GM18951 (cell line): ENCODE data around the gene ASB2.

Experiments used
- POLR2A ChIP-seq: IDR thresholded peaks from 4 replicates; pipeline ENCODE4 v1.6.1; 2011; ENCODE audit warnings: mild to moderate bottlenecking; ENCODE audit not compliant: insufficient read length, insufficient read depth; ENCODE audit errors: extremely low read depth
- in situ Hi-C: fragments of 300-500 bp; cut with MboI; formaldehyde crosslinking; loops from one replicate; pipeline ENCODE4 v1.12.0; 2022; ENCODE audit warnings: low sequenced_read_pairs, mixed read lengths, inconsistent platforms; ENCODE audit not compliant: unreplicated experiment

Gene ASB2

DNA sequence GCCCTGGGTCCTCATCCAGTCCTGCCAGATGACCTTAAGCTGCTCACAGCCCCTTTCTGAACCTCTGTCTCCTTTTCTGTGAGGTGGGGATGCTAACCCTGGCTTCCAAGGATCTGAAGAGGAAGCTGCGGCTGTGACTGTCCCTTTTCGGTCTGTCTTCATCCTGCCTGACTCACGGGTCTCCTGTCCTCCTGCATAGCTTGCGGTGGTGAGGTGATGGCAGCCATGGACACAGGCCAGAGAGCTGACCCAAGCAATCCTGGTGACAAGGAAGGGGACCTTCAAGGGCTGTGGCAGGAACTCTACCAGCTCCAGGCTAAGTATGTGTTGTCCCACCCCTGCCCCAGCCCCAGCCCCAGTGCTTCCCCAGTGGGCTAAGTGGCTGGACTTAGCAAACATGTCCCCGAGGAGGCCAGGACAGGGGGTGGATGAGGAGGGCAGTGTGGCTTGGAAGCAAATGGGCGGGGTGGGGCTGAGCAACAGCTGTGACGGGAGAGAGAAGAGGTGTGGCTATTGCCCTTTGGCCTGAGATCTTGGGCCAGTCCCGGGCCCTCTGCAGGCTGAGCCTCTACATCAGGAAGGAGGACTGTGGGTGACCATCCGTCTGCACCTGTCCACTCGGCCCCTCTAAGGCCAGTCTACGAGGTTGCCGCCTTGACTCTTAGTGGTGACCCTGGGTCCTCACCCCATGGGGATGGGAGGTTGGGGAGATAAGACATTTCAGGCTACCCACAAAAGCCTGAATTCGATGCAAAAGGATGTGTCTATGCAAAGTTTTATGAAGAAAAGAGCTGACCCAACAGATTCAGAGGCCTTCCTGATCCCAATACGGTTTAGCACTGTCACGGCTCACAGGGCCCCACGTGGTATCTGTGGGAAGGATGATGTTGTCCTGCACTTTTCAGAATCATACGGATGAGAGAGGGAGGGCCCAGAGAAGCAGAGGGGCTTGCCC, 21.8 kb upstream of the ASB2 start:
- TF ChIP-seq POLR2A = no peak
- in situ Hi-C loops = no loop called here

- TF ChIP-seq POLR2A = no peak
- in situ Hi-C loops = no loop called here
These were observed 20.7 kb upstream of the ASB2 start, which contains the start of gene CCDC197 for GRCh38 chr14:93997082-93997481. Gene CCDC197 (plus strand): TSS chr14:93997301. CDS start chr14:93998132, 831 bp downstream.

DNA sequence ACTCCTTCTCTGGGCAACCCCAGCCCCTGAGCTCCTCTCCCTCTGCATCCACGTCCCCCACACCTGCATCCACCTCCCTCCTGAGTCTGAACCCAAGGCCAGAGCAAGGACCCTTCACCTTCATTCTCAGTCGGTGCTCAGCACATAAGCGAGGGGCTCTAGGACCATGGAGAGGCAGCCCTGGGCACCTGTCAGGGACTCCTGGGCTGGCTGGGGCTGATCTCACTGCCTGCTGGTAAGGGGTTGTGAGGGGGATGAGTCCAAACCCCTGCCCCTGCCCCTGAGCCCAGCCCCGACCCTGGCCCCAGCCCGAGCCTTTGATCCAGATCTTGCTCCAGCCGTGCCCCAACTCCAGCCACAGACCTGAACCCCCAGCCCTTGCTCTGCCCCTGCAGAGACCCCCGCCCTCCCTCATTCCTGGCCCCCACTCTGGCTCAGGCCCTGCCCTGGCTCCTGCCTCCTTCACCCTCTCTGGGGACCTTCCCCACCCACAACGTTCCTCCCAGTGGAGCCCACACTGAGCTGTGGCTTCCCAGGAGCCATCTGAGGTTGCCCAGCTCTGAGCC, 19.8 kb upstream of the ASB2 start:
- no peak for TF ChIP-seq POLR2A
- in situ Hi-C loops = no loop called here

GRCh38 chr14:93994919-93995682, 18.7 kb upstream of the ASB2 start:
- TF ChIP-seq POLR2A = no peak
- in situ Hi-C loops = loop anchor here (5.0 kb wide), 1 partner anchor 53 kb away; no protein-coding TSS in a partner anchor

DNA sequence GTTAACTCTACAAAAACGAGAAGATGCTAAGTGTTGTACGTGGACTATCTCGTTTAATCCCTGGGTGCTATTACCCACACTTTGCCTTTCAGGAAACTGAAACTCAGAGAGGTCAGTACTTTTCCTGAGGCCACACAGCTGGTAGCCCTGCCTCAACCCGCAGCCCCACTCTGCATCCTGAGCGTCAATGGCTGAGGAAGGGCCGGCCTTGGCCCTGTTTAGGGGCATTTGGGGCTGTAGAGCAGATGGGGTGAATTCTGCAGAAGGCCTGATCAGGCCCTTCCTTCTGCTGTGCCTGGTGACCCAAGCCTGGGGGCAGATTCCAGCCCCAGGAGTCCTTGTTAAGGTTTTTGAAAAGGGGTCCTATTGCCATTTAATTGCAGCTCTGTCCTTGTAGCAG, 17.0 kb upstream of the ASB2 start:
- in situ Hi-C loops = loop anchor here (5.0 kb wide), 1 partner anchor 51 kb away; no protein-coding TSS in a partner anchor
- TF ChIP-seq POLR2A = no peak

- no peak for TF ChIP-seq POLR2A
- in situ Hi-C loops = loop anchor here (5.0 kb wide), 1 partner anchor 49 kb away; no protein-coding TSS in a partner anchor
These were observed 15.3 kb upstream of the ASB2 start for GRCh38 chr14:93991649-93992048.

DNA sequence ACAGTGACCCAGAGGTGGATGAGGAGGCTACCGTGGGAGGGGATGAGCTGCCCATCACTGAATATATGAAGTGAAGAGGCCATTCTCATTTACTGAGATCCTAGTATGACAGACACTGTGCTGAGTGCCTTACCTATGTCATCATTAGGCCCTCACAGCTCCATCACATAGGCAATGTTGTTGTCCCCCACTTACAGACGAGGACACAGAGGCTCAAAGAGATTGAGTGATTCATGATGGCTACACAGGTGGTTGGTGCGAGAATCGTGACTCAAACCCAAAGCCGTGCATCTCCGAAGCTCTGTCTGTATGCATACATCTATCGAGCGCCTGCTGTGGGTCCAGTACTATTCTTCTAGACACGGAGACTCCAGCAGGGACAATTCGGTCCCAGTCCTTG, 14.8 kb upstream of the ASB2 start:
- TF ChIP-seq POLR2A = no peak
- in situ Hi-C loops = loop anchor here (5.0 kb wide), 1 partner anchor 49 kb away; no protein-coding TSS in a partner anchor

DNA sequence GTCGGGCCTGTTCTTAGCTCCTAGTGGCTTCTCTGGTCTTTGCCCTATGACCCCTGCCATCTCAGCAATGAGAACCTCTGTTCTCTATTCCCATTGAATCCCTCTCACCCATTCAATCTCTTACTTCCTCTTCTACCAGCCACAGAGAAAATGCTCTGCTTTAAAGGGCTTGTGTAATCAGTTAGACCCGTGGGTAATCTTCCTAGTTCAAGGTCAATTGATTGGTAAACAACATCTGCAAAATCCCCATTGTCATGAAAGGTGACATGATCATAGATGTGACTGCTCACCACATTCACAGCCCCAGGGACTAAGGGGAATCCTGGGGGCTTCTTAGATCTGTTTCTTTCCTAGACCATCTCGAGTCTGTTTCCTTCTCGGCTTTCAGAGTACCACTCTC, 13.6 kb upstream of the ASB2 start:
- TF ChIP-seq POLR2A = no peak
- in situ Hi-C loops = loop anchor here (5.0 kb wide), 1 partner anchor 48 kb away; no protein-coding TSS in a partner anchor

DNA sequence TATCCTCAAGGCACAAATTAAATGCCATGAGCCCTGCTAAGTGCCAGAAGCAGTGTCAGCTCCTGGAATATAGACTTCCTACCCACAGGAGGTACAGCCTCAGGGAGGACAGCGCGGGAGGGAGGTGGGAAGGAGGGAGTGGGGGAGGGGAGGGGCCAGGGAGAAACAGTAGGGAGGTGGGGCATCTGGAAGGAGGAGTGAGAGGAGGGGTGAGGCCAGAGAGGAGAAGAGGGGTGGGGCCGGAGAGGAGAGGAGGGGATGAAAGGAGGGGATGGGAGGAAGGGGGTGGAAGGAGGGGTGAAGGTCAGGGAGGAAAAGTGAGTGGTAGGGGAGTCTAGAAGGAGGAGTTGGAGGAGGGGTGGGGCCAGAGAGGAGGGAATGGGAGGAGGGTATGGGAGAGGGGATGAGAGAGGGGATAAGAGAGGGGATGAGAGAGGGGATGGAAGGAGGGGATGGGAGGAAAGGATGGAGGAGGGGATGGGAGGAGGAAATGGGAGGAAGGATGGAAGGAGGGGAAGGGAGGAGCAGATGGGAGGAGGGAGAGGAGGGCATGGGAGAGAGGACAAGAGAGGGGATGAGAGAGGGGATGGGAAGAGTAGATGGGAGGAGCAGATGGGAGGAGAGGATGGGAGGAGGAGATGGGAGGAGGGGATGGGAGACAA, 11.6 kb upstream of the ASB2 start:
- in situ Hi-C loops = no loop called here
- no peak for TF ChIP-seq POLR2A

- in situ Hi-C loops = no loop called here
- no peak for TF ChIP-seq POLR2A
These were observed 11.0 kb upstream of the ASB2 start for GRCh38 chr14:93987376-93987775.

GRCh38 chr14:93986955-93987354, 10.6 kb upstream of the ASB2 start:
- TF ChIP-seq POLR2A = no peak
- in situ Hi-C loops = no loop called here

GRCh38 chr14:93984987-93985410, 8.6 kb upstream of the ASB2 start:
- TF ChIP-seq POLR2A = no peak
- in situ Hi-C loops = no loop called here
